Neural progenitor cell (in vitro differentiated cells): Measurements from ENCODE around the gene SYT13. TPM values are rescaled to one million over a fixed set of nuclear protein-coding genes. Genes with fewer than 3 reads are reported as not detected.

Source experiments
- DNase-seq: peaks from one replicate; pipeline ENCODE4 v3.0.0-alpha.2; 2016; ENCODE audit warnings: low spot score
- H2AFZ ChIP-seq: fragments of 200-600 bp; sonication (generic); replicated peaks from 2 replicates; pipeline ENCODE4 v1.6.1; 2016; ENCODE audit warnings: antibody characterized with exemption
- H3F3A ChIP-seq: fragments of 200-600 bp; sonication (generic); 2 replicates; pipeline ENCODE4 v1.6.1; 2016; ENCODE audit warnings: antibody characterized with exemption, low read depth
- H3K27ac ChIP-seq: fragments of 200-600 bp; sonication (generic); 2 replicates; pipeline ENCODE4 v1.5.1; 2016; ENCODE audit warnings: mild to moderate bottlenecking
- H3K27me3 ChIP-seq: fragments of 200-600 bp; sonication (generic); 2 replicates; pipeline ENCODE4 v1.6.1; 2016; ENCODE audit warnings: mild to moderate bottlenecking, moderate library complexity
- H3K36me3 ChIP-seq: fragments of 200-600 bp; sonication (generic); 2 replicates; pipeline ENCODE4 v1.5.1; 2016
- H3K4me1 ChIP-seq: fragments of 200-600 bp; sonication (generic); 2 replicates; pipeline ENCODE4 v1.6.1; 2016; ENCODE audit warnings: mixed run types
- H3K4me2 ChIP-seq: fragments of 200-600 bp; sonication (generic); 2 replicates; pipeline ENCODE4 v1.6.1; 2016
- H3K4me3 ChIP-seq: fragments of 200-600 bp; sonication (generic); 2 replicates; pipeline ENCODE4 v1.5.1; 2016
- H3K79me2 ChIP-seq: fragments of 200-600 bp; sonication (generic); 2 replicates; pipeline ENCODE4 v1.6.1; 2016; ENCODE audit warnings: low read depth
- H3K9ac ChIP-seq: fragments of 200-600 bp; sonication (generic); 2 replicates; pipeline ENCODE4 v1.6.1; 2016
- H3K9me3 ChIP-seq: fragments of 200-600 bp; sonication (generic); 2 replicates; pipeline ENCODE4 v1.5.1; 2016; ENCODE audit warnings: low read depth
- H4K20me1 ChIP-seq: fragments of 200-600 bp; sonication (generic); 2 replicates; pipeline ENCODE4 v1.6.1; 2016; ENCODE audit warnings: low read depth
- H3K27ac Mint-ChIP-seq: 3 replicates; pipeline ENCODE4 v1.8.0; 2021; ENCODE audit warnings: mixed read lengths
- H3K27me3 Mint-ChIP-seq: 2 replicates; pipeline ENCODE4 v1.8.0; 2022; ENCODE audit warnings: low read depth, mild to moderate bottlenecking, inconsistent platforms, moderate library complexity, mixed read lengths; ENCODE audit not compliant: insufficient read depth
- H3K36me3 Mint-ChIP-seq: 3 replicates; pipeline ENCODE4 v1.8.0; 2021; ENCODE audit warnings: mixed read lengths
- H3K4me1 Mint-ChIP-seq: 3 replicates; pipeline ENCODE4 v1.8.0; 2021; ENCODE audit warnings: mixed read lengths
- H3K4me3 Mint-ChIP-seq: 3 replicates; pipeline ENCODE4 v1.8.0; 2021; ENCODE audit warnings: mild to moderate bottlenecking, moderate library complexity, mixed read lengths
- H3K9me3 Mint-ChIP-seq: 3 replicates; pipeline ENCODE4 v1.8.0; 2020; ENCODE audit warnings: mixed read lengths
- EZH2 ChIP-seq: fragments of 200-600 bp; sonication (generic); IDR thresholded peaks from 2 replicates; pipeline ENCODE4 v1.6.1; 2017; ENCODE audit warnings: antibody characterized with exemption, mild to moderate bottlenecking, moderate library complexity
- EZH2phosphoT487 ChIP-seq: fragments of 200-600 bp; sonication (generic); IDR thresholded peaks from 2 replicates; pipeline ENCODE4 v1.6.1; 2017; ENCODE audit warnings: antibody characterized with exemption
- total RNA-seq: library from RNA; depleted of rRNA; stranded (reverse); fragments of >200 nt; gene quantifications from 2 replicates; pipeline ENCODE4 v1.2.3, GENCODE V29; 2015; ENCODE audit warnings: low replicate concordance
- TF ChIP-seq, protein P1 (sequence below): fragments of 200-600 bp; sonication (generic); IDR thresholded peaks from 2 replicates; pipeline ENCODE4 v1.5.1; 2017; ENCODE audit warnings: antibody characterized with exemption, mild to moderate bottlenecking

SYT13 gene
- total RNA-seq, 1 donor from 2014 or later: 8.6 TPM

GRCh38 chr11:45318516-45318915 is 32.4 kb upstream of the SYT13 start:
- Mint-ChIP-seq H3K4me3 (no peak overlapping the region), H3K27ac (no peak overlapping the region), H3K36me3 (no peaks in the 10 kb centered on the region), H3K4me1 (no peaks in the 10 kb centered on the region), H3K27me3 (peaks cover 2% of the 10 kb centered on the region), H3K9me3 (no peaks in the 10 kb centered on the region)
- Histone ChIP-seq H3K36me3 (no peaks in the 10 kb centered on the region), H3F3A (no peaks in the 10 kb centered on the region), H3K4me2 (no peak overlapping the region), H3K79me2 (no peaks in the 10 kb centered on the region), H3K9ac (no peak overlapping the region), H3K27me3 (peaks cover 13% of the 10 kb centered on the region), H2AFZ (no peak overlapping the region), H4K20me1 (no peaks in the 10 kb centered on the region), H3K4me1 (no peaks in the 10 kb centered on the region), H3K9me3 (no peaks in the 10 kb centered on the region), H3K4me3 (no peak overlapping the region), H3K27ac (no peak overlapping the region)
- TF ChIP-seq EZH2phosphoT487: no peak
- TF ChIP-seq, protein P1, sequence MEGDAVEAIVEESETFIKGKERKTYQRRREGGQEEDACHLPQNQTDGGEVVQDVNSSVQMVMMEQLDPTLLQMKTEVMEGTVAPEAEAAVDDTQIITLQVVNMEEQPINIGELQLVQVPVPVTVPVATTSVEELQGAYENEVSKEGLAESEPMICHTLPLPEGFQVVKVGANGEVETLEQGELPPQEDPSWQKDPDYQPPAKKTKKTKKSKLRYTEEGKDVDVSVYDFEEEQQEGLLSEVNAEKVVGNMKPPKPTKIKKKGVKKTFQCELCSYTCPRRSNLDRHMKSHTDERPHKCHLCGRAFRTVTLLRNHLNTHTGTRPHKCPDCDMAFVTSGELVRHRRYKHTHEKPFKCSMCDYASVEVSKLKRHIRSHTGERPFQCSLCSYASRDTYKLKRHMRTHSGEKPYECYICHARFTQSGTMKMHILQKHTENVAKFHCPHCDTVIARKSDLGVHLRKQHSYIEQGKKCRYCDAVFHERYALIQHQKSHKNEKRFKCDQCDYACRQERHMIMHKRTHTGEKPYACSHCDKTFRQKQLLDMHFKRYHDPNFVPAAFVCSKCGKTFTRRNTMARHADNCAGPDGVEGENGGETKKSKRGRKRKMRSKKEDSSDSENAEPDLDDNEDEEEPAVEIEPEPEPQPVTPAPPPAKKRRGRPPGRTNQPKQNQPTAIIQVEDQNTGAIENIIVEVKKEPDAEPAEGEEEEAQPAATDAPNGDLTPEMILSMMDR: no peak
- TF ChIP-seq EZH2: no peak
- DNase-seq: no peak

- Histone ChIP-seq H3K4me3 (no peak overlapping the region), H3K79me2 (no peaks in the 10 kb centered on the region), H3K36me3 (no peaks in the 10 kb centered on the region), H3K27ac (no peak overlapping the region), H4K20me1 (no peaks in the 10 kb centered on the region), H3K9me3 (no peaks in the 10 kb centered on the region), H3F3A (no peaks in the 10 kb centered on the region), H2AFZ (no peak overlapping the region), H3K4me1 (peaks cover 4% of the 10 kb centered on the region), H3K27me3 (peaks cover 14% of the 10 kb centered on the region), H3K4me2 (no peak overlapping the region), H3K9ac (no peak overlapping the region)
- Mint-ChIP-seq H3K9me3 (no peaks in the 10 kb centered on the region), H3K4me3 (no peak overlapping the region), H3K27ac (no peak overlapping the region), H3K27me3 (peaks cover 2% of the 10 kb centered on the region), H3K36me3 (no peaks in the 10 kb centered on the region), H3K4me1 (no peaks in the 10 kb centered on the region)
- TF ChIP-seq, protein P1: no peak
- TF ChIP-seq EZH2 (no peak), EZH2phosphoT487 (no peak)
- no peak for DNase-seq
These were observed 30.1 kb upstream of the SYT13 start for GRCh38 chr11:45316258-45316657.

DNA sequence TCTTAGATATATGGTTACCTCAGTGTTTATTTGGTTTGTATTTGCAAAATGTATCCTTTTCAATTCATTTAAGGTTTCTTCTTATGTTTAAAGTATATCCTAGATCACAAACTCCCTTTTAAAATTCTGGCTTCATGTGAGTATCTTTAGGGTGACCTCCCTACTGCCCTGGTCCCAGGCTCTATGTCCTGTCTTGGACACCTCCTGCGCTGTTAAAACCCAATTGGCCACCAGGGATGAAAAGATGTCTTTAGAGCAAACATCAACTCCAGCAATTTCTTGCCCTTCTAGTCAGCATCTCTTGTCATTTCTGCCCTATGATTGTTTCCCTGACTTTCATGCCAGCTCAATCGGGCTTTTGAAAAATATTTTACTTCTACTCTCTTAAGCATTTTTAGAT is 28.8 kb upstream of the SYT13 start:
- Histone ChIP-seq H4K20me1 (no peaks in the 10 kb centered on the region), H2AFZ (no peak overlapping the region), H3K79me2 (no peaks in the 10 kb centered on the region), H3K4me2 (no peak overlapping the region), H3F3A (no peaks in the 10 kb centered on the region), H3K9ac (no peak overlapping the region), H3K27me3 (peaks cover 14% of the 10 kb centered on the region), H3K9me3 (no peaks in the 10 kb centered on the region), H3K36me3 (no peaks in the 10 kb centered on the region), H3K4me3 (no peak overlapping the region), H3K4me1 (peaks cover 4% of the 10 kb centered on the region), H3K27ac (no peak overlapping the region)
- Mint-ChIP-seq H3K4me3 (no peak overlapping the region), H3K9me3 (no peaks in the 10 kb centered on the region), H3K36me3 (no peaks in the 10 kb centered on the region), H3K27ac (no peak overlapping the region), H3K27me3 (peaks cover 2% of the 10 kb centered on the region), H3K4me1 (no peaks in the 10 kb centered on the region)
- TF ChIP-seq, protein P1: no peak
- TF ChIP-seq EZH2phosphoT487 (no peak), EZH2 (no peak)
- no peak for DNase-seq
